ENCODE results near the gene TMEM74B. TPM values are rescaled to one million over a fixed set of nuclear protein-coding genes. Genes with fewer than 3 reads are reported as not detected.
A peak's percentile ranks its signal among the peaks of the same experiment; 100 is the strongest.

Gene TMEM74B
- total RNA-seq, 1 experiment from 2014 or later = 4.9 TPM

DNA sequence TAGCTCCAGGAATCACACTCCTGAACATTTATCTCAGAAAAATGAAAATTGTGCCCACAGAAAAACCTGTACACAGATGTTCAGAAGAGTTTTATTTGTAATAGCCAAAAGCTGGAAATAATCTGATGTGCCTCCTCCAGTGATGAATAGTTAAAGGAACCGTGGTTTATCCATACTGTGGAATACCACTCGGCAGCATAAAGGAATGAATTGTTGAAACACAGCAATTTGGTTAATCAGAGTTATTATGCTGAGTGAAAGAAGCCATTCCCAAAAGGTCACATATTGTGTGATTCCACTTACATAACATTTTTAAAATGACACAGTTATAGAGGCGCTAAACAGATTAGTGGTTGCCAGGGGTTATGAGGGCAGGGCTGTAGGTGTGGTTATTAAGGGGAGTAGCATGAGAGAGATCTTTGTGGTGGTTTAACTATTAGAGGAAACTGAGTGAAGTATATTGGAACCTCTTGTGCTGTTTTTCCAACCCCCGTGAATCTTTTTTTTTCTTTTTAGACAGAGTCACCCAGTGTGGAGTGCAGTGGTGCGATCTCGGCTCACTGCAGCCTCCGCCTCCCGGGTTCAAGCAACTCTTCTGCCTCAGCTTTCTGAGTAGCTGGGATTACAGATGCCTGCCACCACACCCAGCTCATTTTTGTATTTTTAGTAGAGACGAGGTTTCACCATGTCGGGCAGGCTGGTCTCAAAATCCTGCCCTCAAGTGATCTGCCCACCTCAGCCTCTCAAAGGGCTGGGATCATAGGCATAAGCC is 40.2 kb downstream of the TMEM74B start:
- Histone ChIP-seq H2BK12ac (ENCODE audit: insufficient read length, low read depth, low read length) (no peak overlapping the region), H4K8ac (replicated peaks; ENCODE audit: insufficient read length, low read depth, low read length) (no peak overlapping the region), H2AK5ac (ENCODE audit: insufficient read length, low read length) (no peak overlapping the region), H2BK120ac (ENCODE audit: low read depth, low read length, poor library complexity, severe bottlenecking) (no peak overlapping the region), H3K4me1 (ENCODE audit: insufficient read depth, low read length) (no peaks in the 10 kb centered on the region), H3K27me3 (ENCODE audit: insufficient read depth, low read length) (no peaks in the 10 kb centered on the region), H3K79me1 (ENCODE audit: insufficient read depth, low read depth, low read length, poor library complexity, severe bottlenecking) (no peaks in the 10 kb centered on the region), H3K27ac (ENCODE audit: insufficient read length, low read depth, low read length) (no peak overlapping the region), H4K91ac (ENCODE audit: insufficient read length, low read depth, low read length) (no peak overlapping the region), H2BK5ac (ENCODE audit: insufficient read length, low read length) (no peak overlapping the region), H2BK20ac (ENCODE audit: low read depth, low read length, poor library complexity, severe bottlenecking) (no peak overlapping the region), H3K9ac (ENCODE audit: extremely low read depth, insufficient read length, low read length) (no peak overlapping the region), H4K20me1 (ENCODE audit: control insufficient read depth, insufficient read depth, insufficient read length) (no peaks in the 10 kb centered on the region), H3K18ac (ENCODE audit: insufficient read length, low read depth, low read length) (no peak overlapping the region), H3T11ph (ENCODE audit: low read length) (no peak overlapping the region), H3K23me2 (ENCODE audit: insufficient read length, low read depth, low read length, poor library complexity, severe bottlenecking) (no peaks in the 10 kb centered on the region), H3K14ac (ENCODE audit: insufficient read depth, low read length) (no peak overlapping the region), H2BK15ac (ENCODE audit: low read depth, low read length) (no peak overlapping the region), H3K56ac (ENCODE audit: insufficient read length, low read depth, low read length) (no peak overlapping the region), H4K5ac (ENCODE audit: insufficient read length, low read depth, low read length) (no peak overlapping the region), H3K23ac (ENCODE audit: insufficient read length, low read depth, low read length) (no peak overlapping the region), H3K4ac (ENCODE audit: low read depth, low read length) (no peak overlapping the region), H3K9me3 (ENCODE audit: control insufficient read depth, low read depth, low read length) (no peaks in the 10 kb centered on the region), H3K79me2 (ENCODE audit: insufficient read depth, low read length) (no peaks in the 10 kb centered on the region), H2AFZ (ENCODE audit: low read length) (no peak overlapping the region), H3K4me2 (ENCODE audit: insufficient read depth, insufficient read length, low read length) (no peak overlapping the region)
- H3K4me1 Mint-ChIP-seq = no peaks in the 10 kb centered on the region
- H3K9me3 Mint-ChIP-seq = no peaks in the 10 kb centered on the region
- no CpG with 5 or more reads among the region's 10 CpGs for WGBS (ENCODE audit: extremely low coverage, insufficient read length, low lambda C conversion rate)
- TF ChIP-seq, protein P1, sequence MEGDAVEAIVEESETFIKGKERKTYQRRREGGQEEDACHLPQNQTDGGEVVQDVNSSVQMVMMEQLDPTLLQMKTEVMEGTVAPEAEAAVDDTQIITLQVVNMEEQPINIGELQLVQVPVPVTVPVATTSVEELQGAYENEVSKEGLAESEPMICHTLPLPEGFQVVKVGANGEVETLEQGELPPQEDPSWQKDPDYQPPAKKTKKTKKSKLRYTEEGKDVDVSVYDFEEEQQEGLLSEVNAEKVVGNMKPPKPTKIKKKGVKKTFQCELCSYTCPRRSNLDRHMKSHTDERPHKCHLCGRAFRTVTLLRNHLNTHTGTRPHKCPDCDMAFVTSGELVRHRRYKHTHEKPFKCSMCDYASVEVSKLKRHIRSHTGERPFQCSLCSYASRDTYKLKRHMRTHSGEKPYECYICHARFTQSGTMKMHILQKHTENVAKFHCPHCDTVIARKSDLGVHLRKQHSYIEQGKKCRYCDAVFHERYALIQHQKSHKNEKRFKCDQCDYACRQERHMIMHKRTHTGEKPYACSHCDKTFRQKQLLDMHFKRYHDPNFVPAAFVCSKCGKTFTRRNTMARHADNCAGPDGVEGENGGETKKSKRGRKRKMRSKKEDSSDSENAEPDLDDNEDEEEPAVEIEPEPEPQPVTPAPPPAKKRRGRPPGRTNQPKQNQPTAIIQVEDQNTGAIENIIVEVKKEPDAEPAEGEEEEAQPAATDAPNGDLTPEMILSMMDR (conservative IDR thresholded peaks at IDR 0.05) = no peak
- peak overlapping the region in 1 of 3 experiments; percentile 59; a peak in 2 of 7 replicates for H3K27ac Mint-ChIP-seq
- H3K36me3 Mint-ChIP-seq (ENCODE audit: insufficient read depth in 1 of 3, low read depth in 3 of 3) = peaks cover 23 to 55% (median 38%) of the 10 kb centered on the region in 3 experiments; a peak in 6 of 7 replicates
- no peak for DNase-seq
- H3K4me3 Mint-ChIP-seq = no peak overlapping the region
- H3K27me3 Mint-ChIP-seq (ENCODE audit: low read depth) = no peaks in the 10 kb centered on the region; the same call in 1 of the 2 replicates

All from H9 (cell line).